Measurements from ENCODE around the gene MRNIP.

The MRNIP gene

DNA sequence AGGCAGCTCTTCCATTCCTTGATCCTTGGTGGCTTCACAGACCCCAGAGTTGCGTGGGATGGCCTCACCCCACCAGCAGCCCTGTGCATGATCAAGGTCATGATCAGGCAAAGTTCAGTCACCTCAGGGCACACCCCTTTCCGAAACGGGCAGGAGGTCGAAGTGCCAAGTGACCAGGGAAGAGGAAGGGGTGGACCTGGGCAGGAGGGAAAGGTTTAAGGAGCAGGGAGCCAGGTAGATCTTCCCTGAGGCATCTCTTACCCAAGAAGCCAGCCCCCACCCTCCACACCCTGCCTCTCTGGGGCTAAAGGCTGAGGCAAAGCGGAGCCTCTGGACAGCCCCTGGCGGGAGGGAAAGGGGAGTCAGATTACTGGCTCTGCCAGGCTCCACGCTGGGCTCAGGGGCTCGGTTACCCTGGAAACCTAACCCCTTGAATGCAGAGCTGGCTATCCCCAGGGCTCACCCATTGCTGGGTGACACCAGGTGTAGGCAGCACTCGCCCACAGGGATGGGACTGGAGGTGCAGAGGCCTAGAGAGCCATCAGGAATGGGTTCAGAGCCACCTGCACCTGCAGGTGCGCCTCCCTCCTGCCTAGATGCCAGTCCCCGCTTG is 55.6 kb downstream of the MRNIP start:
- no peak for TF ChIP-seq GABPA (IDR thresholded peaks at IDR 0.05; ENCODE audit: low read depth)
- TF ChIP-seq POLR2AphosphoS5 (IDR thresholded peaks at IDR 0.05; ENCODE audit: low read depth): no peak
- TF ChIP-seq SPI1 (IDR thresholded peaks at IDR 0.05; ENCODE audit: borderline replicate concordance, low read depth): no peak
- TF ChIP-seq, protein P1, sequence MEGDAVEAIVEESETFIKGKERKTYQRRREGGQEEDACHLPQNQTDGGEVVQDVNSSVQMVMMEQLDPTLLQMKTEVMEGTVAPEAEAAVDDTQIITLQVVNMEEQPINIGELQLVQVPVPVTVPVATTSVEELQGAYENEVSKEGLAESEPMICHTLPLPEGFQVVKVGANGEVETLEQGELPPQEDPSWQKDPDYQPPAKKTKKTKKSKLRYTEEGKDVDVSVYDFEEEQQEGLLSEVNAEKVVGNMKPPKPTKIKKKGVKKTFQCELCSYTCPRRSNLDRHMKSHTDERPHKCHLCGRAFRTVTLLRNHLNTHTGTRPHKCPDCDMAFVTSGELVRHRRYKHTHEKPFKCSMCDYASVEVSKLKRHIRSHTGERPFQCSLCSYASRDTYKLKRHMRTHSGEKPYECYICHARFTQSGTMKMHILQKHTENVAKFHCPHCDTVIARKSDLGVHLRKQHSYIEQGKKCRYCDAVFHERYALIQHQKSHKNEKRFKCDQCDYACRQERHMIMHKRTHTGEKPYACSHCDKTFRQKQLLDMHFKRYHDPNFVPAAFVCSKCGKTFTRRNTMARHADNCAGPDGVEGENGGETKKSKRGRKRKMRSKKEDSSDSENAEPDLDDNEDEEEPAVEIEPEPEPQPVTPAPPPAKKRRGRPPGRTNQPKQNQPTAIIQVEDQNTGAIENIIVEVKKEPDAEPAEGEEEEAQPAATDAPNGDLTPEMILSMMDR (IDR thresholded peaks at IDR 0.05; ENCODE audit: insufficient read depth, low read length): no peak
- TF ChIP-seq, protein P2, sequence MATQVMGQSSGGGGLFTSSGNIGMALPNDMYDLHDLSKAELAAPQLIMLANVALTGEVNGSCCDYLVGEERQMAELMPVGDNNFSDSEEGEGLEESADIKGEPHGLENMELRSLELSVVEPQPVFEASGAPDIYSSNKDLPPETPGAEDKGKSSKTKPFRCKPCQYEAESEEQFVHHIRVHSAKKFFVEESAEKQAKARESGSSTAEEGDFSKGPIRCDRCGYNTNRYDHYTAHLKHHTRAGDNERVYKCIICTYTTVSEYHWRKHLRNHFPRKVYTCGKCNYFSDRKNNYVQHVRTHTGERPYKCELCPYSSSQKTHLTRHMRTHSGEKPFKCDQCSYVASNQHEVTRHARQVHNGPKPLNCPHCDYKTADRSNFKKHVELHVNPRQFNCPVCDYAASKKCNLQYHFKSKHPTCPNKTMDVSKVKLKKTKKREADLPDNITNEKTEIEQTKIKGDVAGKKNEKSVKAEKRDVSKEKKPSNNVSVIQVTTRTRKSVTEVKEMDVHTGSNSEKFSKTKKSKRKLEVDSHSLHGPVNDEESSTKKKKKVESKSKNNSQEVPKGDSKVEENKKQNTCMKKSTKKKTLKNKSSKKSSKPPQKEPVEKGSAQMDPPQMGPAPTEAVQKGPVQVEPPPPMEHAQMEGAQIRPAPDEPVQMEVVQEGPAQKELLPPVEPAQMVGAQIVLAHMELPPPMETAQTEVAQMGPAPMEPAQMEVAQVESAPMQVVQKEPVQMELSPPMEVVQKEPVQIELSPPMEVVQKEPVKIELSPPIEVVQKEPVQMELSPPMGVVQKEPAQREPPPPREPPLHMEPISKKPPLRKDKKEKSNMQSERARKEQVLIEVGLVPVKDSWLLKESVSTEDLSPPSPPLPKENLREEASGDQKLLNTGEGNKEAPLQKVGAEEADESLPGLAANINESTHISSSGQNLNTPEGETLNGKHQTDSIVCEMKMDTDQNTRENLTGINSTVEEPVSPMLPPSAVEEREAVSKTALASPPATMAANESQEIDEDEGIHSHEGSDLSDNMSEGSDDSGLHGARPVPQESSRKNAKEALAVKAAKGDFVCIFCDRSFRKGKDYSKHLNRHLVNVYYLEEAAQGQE (IDR thresholded peaks at IDR 0.05; ENCODE audit: insufficient replicate concordance, low read depth): no peak
- no peak for DNase-seq (ENCODE audit: low read depth in 1 of 2, low spot score in 1 of 2)
- peak overlapping the region; percentile 97 for H3K27ac ChIP-seq (replicated peaks)
- no peaks in the 10 kb centered on the region for H3K27me3 ChIP-seq (ENCODE audit: insufficient read depth, poor library complexity, severe bottlenecking)
- no peak overlapping the region for H3K4me3 ChIP-seq (replicated peaks; ENCODE audit: insufficient read depth, low read length)

DNA sequence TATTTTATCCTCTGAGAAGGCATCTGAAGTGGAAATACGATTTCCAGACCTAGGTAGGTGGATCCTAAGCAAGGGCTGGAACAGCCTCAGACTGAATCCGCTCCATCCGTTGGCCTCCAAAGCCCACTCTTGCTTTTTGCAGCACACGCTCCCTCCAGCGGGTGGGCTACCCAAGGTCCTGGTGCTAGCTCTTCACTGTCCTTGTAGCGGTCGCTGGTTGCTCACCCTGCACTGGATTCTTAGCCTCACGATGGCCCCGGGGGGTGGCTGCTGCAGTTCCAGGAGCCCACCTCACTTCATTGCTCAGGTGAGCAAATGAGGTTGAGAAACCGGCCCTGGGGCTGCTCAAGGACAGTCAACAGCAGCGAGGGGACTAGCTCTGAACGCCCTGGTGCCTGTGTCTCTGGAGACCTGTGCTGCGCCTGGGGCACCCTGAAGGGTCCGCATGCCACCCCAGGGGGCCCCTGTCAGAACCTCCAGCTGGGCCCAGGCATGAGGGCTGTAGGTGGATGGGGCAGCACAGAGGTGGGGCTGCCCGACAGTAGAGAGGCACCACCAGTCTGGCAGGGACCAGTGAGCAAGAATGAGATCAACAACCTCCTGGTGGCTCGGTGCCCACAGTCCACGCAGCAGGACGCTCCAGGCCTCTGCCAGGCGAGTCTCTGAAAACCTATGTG is 56.3 kb downstream of the MRNIP start:
- Histone ChIP-seq H3K27ac (replicated peaks) (peak overlapping the region; percentile 97), H3K27me3 (ENCODE audit: insufficient read depth, poor library complexity, severe bottlenecking) (no peaks in the 10 kb centered on the region), H3K4me3 (replicated peaks; ENCODE audit: insufficient read depth, low read length) (no peak overlapping the region)
- TF ChIP-seq POLR2AphosphoS5 (IDR thresholded peaks at IDR 0.05; ENCODE audit: low read depth): no peak
- TF ChIP-seq, protein P1 (IDR thresholded peaks at IDR 0.05; ENCODE audit: insufficient read depth, low read length): no peak
- no peak for TF ChIP-seq SPI1 (IDR thresholded peaks at IDR 0.05; ENCODE audit: borderline replicate concordance, low read depth)
- no peak for TF ChIP-seq GABPA (IDR thresholded peaks at IDR 0.05; ENCODE audit: low read depth)
- TF ChIP-seq, protein P2 (IDR thresholded peaks at IDR 0.05; ENCODE audit: insufficient replicate concordance, low read depth): no peak
- no peak for DNase-seq (ENCODE audit: low read depth in 1 of 2, low spot score in 1 of 2)

DNA sequence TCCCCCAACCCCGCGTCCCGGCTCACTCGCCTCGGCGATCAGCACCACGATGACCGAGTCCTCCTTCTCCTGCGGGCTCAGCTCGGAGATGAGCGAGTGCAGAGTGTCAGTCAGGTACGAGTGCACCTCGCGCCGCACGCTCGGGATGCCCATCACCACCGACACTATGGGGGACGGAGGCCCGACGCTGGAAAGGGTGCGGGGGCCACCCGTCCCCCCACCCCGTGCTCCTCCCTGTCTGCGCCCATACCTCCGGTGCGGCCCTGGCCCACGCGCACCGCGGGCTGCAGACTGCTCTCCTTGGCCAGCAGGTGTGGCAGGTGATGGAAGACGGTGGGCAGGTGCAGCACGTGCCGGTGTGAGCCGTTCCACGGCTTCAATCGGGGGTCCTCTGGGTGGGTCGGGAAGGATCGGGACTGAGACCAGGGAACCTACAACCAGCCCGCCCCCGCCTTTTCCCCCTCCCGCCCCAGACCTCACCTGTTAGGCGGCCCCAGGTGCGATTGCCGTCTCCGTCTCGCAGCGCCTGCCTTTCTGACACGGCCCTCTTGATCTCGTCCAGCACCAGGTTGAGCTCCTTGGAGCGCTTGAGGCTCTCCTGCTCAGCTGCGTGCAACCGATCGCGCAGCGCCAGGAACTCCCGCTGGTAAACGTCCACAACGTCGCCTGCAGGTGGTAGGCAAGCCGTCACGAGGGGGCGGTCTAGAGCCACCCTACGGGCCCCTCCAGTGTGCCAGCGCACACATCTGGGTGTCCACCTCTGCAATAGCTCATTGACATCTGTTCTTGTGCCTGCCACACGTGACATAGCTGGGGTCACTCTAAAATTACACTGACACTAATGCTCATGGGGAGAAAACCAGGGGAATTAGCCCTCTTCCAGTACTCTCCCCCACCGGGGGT is 57.1 kb downstream of the MRNIP start:
- Histone ChIP-seq H3K27me3 (ENCODE audit: insufficient read depth, poor library complexity, severe bottlenecking) (no peaks in the 10 kb centered on the region), H3K27ac (replicated peaks) (no peak overlapping the region), H3K4me3 (replicated peaks; ENCODE audit: insufficient read depth, low read length) (no peak overlapping the region)
- no peak for TF ChIP-seq POLR2AphosphoS5 (IDR thresholded peaks at IDR 0.05; ENCODE audit: low read depth)
- TF ChIP-seq, protein P2 (IDR thresholded peaks at IDR 0.05; ENCODE audit: insufficient replicate concordance, low read depth): no peak
- TF ChIP-seq, protein P1 (IDR thresholded peaks at IDR 0.05; ENCODE audit: insufficient read depth, low read length): peak; percentile 79
- peak in 1 of 2 experiments; percentile 88 for DNase-seq (ENCODE audit: low read depth in 1 of 2, low spot score in 1 of 2)

All from HL-60 (cell line).